ENCODE measurements around the gene LRPPRC. TPM values are rescaled to one million over a fixed set of nuclear protein-coding genes. Genes with fewer than 3 reads are reported as not detected.

Gene LRPPRC
- total RNA-seq, 1 experiment from 2014 or later: 149 TPM

GRCh38 chr2:43837831-43838559, 157.8 kb downstream of the LRPPRC start:
- CTCF ChIA-PET: no interaction called here
- POLR2A ChIA-PET (ENCODE audit: unreplicated experiment): no interaction called here
- no TSS peak for BruUV-seq (replicated peaks)
- H3K4me1 ChIP-seq (replicated peaks; ENCODE audit: insufficient read depth): no peaks in the 10 kb centered on the region
- H3K4me3 ChIP-seq: no peak overlapping the region
- H3K9me2 ChIP-seq (ENCODE audit: insufficient read depth): no peaks in the 10 kb centered on the region
- no peak overlapping the region for H3K4me2 ChIP-seq
- H3K9me3 ChIP-seq (ENCODE audit: insufficient read depth, low read depth): no peaks in the 10 kb centered on the region
- H3K36me3 ChIP-seq (ENCODE audit: low read depth): no peaks in the 10 kb centered on the region
- H2AFZ ChIP-seq: no peak overlapping the region
- DNase-seq: no peak
- no peaks in the 10 kb centered on the region for H3F3A ChIP-seq (ENCODE audit: insufficient read depth, low read depth)
- TF ChIP-seq EZH2 (IDR thresholded peaks at IDR 0.05; ENCODE audit: low read depth): no peak
- no peak for TF ChIP-seq CTCF (conservative IDR thresholded peaks at IDR 0.05)
- H3K27ac ChIP-seq: no peak overlapping the region
- no peaks in the 10 kb centered on the region for H3K79me2 ChIP-seq (ENCODE audit: low read depth)
- peaks cover 51% of the 10 kb centered on the region for H3K27me3 ChIP-seq (ENCODE audit: insufficient read depth, low read depth)
- H4K20me1 ChIP-seq (ENCODE audit: insufficient read depth): no peaks in the 10 kb centered on the region
- intact Hi-C loops (cut with micrococcal nuclease; ENCODE audit: unreplicated experiment): no loop called here

- Histone ChIP-seq H4K20me1 (ENCODE audit: insufficient read depth) (no peaks in the 10 kb centered on the region), H3K36me3 (ENCODE audit: low read depth) (no peaks in the 10 kb centered on the region), H3F3A (ENCODE audit: insufficient read depth, low read depth) (no peaks in the 10 kb centered on the region), H3K9me3 (ENCODE audit: insufficient read depth, low read depth) (no peaks in the 10 kb centered on the region), H3K4me1 (replicated peaks; ENCODE audit: insufficient read depth) (no peaks in the 10 kb centered on the region), H3K79me2 (ENCODE audit: low read depth) (no peaks in the 10 kb centered on the region), H3K27ac (no peak overlapping the region), H3K4me3 (no peak overlapping the region), H3K9me2 (ENCODE audit: insufficient read depth) (no peaks in the 10 kb centered on the region), H2AFZ (no peak overlapping the region), H3K27me3 (ENCODE audit: insufficient read depth, low read depth) (peaks cover 41% of the 10 kb centered on the region), H3K4me2 (no peak overlapping the region)
- no peak for DNase-seq
- POLR2A ChIA-PET (ENCODE audit: unreplicated experiment): no interaction called here
- TF ChIP-seq CTCF (conservative IDR thresholded peaks at IDR 0.05): no peak
- no peak for TF ChIP-seq EZH2 (IDR thresholded peaks at IDR 0.05; ENCODE audit: low read depth)
- intact Hi-C loops (cut with micrococcal nuclease; ENCODE audit: unreplicated experiment): no loop called here
- BruUV-seq (replicated peaks): no TSS peak
- CTCF ChIA-PET: no interaction called here
These were observed 158.8 kb downstream of the LRPPRC start for GRCh38 chr2:43837033-43837432.

Other genes with a start within 250 kb of the LRPPRC start
- gene DYNC2LI1, start 221.9 kb downstream of the LRPPRC start, total RNA-seq (2021): 26.5 and 27.1 TPM in 2 replicates
- not detected in 2 replicates for gene ABCG5, start 157.2 kb downstream of the LRPPRC start, total RNA-seq (2021)
- gene ABCG8, start 157.0 kb downstream of the LRPPRC start, total RNA-seq (2021): not detected in 2 replicates
- 42.3 and 45.0 TPM in 2 replicates for gene PPM1B, start 172.9 kb upstream of the LRPPRC start, total RNA-seq (2021)

Measured in PC-9 (cell line).